Tibial nerve (tissue), 3 donors: ENCODE measurements around the gene DAG1.

Experiments
- POLR2A ChIP-seq, 2 donors: fragments of 450-650 bp; IDR thresholded peaks; one replicate each; pipeline ENCODE4 v1.6.1; 2017; ENCODE audit warnings: antibody characterized with exemption in 2 of 2, mild to moderate bottlenecking in 2 of 2, moderate library complexity in 2 of 2
- TF ChIP-seq, protein P1 (sequence below), 5 experiments: fragments of 200-600 bp in 3 of 5; fragments of 450-650 bp in 2 of 5; sonication (generic) in 3 of 5; IDR thresholded peaks; one replicate each; pipeline ENCODE4 v1.5.1; 2016 to 2019; ENCODE audit warnings: antibody characterized with exemption in 5 of 5, mild to moderate bottlenecking in 3 of 5, moderate library complexity in 2 of 5

DNA sequence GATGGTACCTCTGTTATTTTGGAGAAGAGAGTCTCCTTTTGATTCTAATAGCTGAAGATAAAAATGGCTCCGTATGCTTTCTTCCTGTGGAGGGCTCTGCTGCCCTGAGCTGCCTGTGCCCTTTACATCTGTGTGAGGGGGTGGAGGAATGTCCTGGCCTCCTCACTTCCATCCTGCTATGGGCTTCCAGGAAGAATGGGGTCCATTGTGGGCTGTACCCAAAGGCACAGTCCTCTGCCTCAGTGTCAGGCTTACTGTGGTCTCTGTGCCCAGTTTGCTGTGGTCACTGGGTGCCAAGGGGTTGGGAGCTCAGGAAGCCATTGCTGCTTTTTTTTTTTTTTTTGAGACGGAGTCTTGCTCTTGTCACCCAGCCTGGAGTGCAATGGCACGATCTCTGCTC lies 14.4 kb downstream of the DAG1 start:
- TF ChIP-seq, protein P1, sequence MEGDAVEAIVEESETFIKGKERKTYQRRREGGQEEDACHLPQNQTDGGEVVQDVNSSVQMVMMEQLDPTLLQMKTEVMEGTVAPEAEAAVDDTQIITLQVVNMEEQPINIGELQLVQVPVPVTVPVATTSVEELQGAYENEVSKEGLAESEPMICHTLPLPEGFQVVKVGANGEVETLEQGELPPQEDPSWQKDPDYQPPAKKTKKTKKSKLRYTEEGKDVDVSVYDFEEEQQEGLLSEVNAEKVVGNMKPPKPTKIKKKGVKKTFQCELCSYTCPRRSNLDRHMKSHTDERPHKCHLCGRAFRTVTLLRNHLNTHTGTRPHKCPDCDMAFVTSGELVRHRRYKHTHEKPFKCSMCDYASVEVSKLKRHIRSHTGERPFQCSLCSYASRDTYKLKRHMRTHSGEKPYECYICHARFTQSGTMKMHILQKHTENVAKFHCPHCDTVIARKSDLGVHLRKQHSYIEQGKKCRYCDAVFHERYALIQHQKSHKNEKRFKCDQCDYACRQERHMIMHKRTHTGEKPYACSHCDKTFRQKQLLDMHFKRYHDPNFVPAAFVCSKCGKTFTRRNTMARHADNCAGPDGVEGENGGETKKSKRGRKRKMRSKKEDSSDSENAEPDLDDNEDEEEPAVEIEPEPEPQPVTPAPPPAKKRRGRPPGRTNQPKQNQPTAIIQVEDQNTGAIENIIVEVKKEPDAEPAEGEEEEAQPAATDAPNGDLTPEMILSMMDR (IDR thresholded peaks at IDR 0.05), result no peak
- no peak for TF ChIP-seq POLR2A (IDR thresholded peaks at IDR 0.05)
